Body of pancreas (tissue), 4 donors: Measurements from ENCODE around the gene TMCO6.

Source experiments
- POLR2A ChIP-seq, 3 donors: fragments of 450-650 bp; IDR thresholded peaks; one replicate each; pipeline ENCODE4 v1.6.1; 2016; ENCODE audit warnings: antibody characterized with exemption in 3 of 3, mild to moderate bottlenecking in 2 of 3
- TF ChIP-seq, protein P1 (sequence below), 7 experiments: fragments of 450-650 bp in 4 of 7; fragments of 200-600 bp in 3 of 7; sonication (generic) in 3 of 7; IDR thresholded peaks; one replicate each; pipeline ENCODE4 v1.5.1; 2016 to 2019; ENCODE audit warnings: antibody characterized with exemption in 7 of 7

- TF ChIP-seq POLR2A (IDR thresholded peaks at IDR 0.05) = no peak
- TF ChIP-seq, protein P1, sequence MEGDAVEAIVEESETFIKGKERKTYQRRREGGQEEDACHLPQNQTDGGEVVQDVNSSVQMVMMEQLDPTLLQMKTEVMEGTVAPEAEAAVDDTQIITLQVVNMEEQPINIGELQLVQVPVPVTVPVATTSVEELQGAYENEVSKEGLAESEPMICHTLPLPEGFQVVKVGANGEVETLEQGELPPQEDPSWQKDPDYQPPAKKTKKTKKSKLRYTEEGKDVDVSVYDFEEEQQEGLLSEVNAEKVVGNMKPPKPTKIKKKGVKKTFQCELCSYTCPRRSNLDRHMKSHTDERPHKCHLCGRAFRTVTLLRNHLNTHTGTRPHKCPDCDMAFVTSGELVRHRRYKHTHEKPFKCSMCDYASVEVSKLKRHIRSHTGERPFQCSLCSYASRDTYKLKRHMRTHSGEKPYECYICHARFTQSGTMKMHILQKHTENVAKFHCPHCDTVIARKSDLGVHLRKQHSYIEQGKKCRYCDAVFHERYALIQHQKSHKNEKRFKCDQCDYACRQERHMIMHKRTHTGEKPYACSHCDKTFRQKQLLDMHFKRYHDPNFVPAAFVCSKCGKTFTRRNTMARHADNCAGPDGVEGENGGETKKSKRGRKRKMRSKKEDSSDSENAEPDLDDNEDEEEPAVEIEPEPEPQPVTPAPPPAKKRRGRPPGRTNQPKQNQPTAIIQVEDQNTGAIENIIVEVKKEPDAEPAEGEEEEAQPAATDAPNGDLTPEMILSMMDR (IDR thresholded peaks at IDR 0.05) = no peak
Observed at GRCh38 chr5:140674629-140675028, 35.4 kb downstream of the TMCO6 start.
